ENCODE measurements around the gene ABHD8.

DNA sequence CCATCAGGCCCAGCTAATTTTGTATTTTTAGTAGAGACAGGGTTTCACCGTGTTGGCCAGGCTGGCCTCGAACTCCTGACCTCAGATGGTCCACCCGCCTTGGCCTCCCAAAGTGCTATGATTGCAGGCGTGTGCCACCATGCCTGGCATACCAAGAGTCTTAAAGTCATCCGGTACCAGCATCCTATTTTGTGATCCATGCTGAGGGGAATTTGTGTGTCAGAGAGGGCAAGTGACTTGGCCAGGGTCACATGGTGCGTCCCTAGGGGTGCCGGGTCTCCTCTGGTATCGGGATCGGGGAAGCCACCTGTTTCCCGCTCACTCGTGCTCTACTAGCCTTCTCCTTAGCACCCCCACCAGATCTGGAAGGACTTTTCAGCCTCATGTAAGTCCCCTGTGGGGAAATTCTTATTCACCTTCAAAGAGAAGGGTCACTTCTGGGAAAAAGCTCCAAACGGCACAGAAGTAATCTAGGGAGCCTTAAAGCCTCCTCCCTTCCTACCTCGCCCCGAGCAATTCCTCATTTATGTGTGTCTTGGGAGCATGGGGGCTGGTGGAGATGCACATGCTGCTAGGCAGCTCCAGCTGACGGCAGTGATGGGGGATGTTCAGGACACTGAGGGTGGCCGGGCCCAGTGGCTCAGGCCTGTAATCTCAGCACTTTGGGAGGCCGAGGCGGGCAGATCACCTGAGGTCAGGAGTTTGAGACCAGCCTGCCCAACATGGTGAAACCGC, 27.6 kb downstream of the ABHD8 start:
- no peak for TF ChIP-seq CTCF (IDR thresholded peaks at IDR 0.05)
- no peak for TF ChIP-seq EZH2 (IDR thresholded peaks at IDR 0.05)
- TF ChIP-seq EZH2phosphoT487 (IDR thresholded peaks at IDR 0.05) = no peak
